ENCODE data around the gene CNTNAP5. TPM values are rescaled to one million over a fixed set of nuclear protein-coding genes. Genes with fewer than 3 reads are reported as not detected.

Gene CNTNAP5
- total RNA-seq, 1 donor from 2014 or later: not detected

GRCh38 chr2:124153713-124154112, 128.6 kb downstream of the CNTNAP5 start:
- no peak overlapping the region for H3K4me3 ChIP-seq (ENCODE audit: low read depth, low read length)
- no peaks in the 10 kb centered on the region for H3K36me3 ChIP-seq (ENCODE audit: control insufficient read depth, insufficient read depth, low read length)
- no peak for FAIRE-seq
- TF ChIP-seq CTCF (IDR thresholded peaks at IDR 0.05; ENCODE audit: insufficient read depth, low read length, severe bottlenecking): no peak
- no peak for DNase-seq (ENCODE audit: low read depth)
- no peaks in the 10 kb centered on the region for H3K27me3 ChIP-seq (ENCODE audit: control insufficient read depth, insufficient read depth, low read length)

GRCh38 chr2:124159166-124159565, 134.1 kb downstream of the CNTNAP5 start:
- no peak for TF ChIP-seq CTCF (IDR thresholded peaks at IDR 0.05; ENCODE audit: insufficient read depth, low read length, severe bottlenecking)
- no peak for DNase-seq (ENCODE audit: low read depth)
- Histone ChIP-seq H3K27me3 (ENCODE audit: control insufficient read depth, insufficient read depth, low read length) (no peaks in the 10 kb centered on the region), H3K36me3 (ENCODE audit: control insufficient read depth, insufficient read depth, low read length) (no peaks in the 10 kb centered on the region), H3K4me3 (ENCODE audit: low read depth, low read length) (no peak overlapping the region)
- FAIRE-seq: no peak

- no peaks in the 10 kb centered on the region for H3K36me3 ChIP-seq (ENCODE audit: control insufficient read depth, insufficient read depth, low read length)
- DNase-seq (ENCODE audit: low read depth) (no peak), FAIRE-seq (no peak)
- TF ChIP-seq CTCF (IDR thresholded peaks at IDR 0.05; ENCODE audit: insufficient read depth, low read length, severe bottlenecking): no peak
- no peaks in the 10 kb centered on the region for H3K27me3 ChIP-seq (ENCODE audit: control insufficient read depth, insufficient read depth, low read length)
- no peak overlapping the region for H3K4me3 ChIP-seq (ENCODE audit: low read depth, low read length)
Measured at GRCh38 chr2:124161542-124161941, 136.5 kb downstream of the CNTNAP5 start.

GRCh38 chr2:124162256-124162655, 137.2 kb downstream of the CNTNAP5 start:
- FAIRE-seq (no peak), DNase-seq (ENCODE audit: low read depth) (no peak)
- Histone ChIP-seq H3K36me3 (ENCODE audit: control insufficient read depth, insufficient read depth, low read length) (no peaks in the 10 kb centered on the region), H3K27me3 (ENCODE audit: control insufficient read depth, insufficient read depth, low read length) (no peaks in the 10 kb centered on the region), H3K4me3 (ENCODE audit: low read depth, low read length) (no peak overlapping the region)
- no peak for TF ChIP-seq CTCF (IDR thresholded peaks at IDR 0.05; ENCODE audit: insufficient read depth, low read length, severe bottlenecking)

- no peak for FAIRE-seq
- no peak for DNase-seq (ENCODE audit: low read depth)
- TF ChIP-seq CTCF (IDR thresholded peaks at IDR 0.05; ENCODE audit: insufficient read depth, low read length, severe bottlenecking): no peak
Measured at GRCh38 chr2:124163840-124164239, 138.8 kb downstream of the CNTNAP5 start.

GRCh38 chr2:124165698-124166097, 140.6 kb downstream of the CNTNAP5 start:
- no peak for TF ChIP-seq CTCF (IDR thresholded peaks at IDR 0.05; ENCODE audit: insufficient read depth, low read length, severe bottlenecking)
- FAIRE-seq (no peak), DNase-seq (ENCODE audit: low read depth) (no peak)
- Histone ChIP-seq H3K27me3 (ENCODE audit: control insufficient read depth, insufficient read depth, low read length) (no peaks in the 10 kb centered on the region), H3K4me3 (ENCODE audit: low read depth, low read length) (no peak overlapping the region), H3K36me3 (ENCODE audit: control insufficient read depth, insufficient read depth, low read length) (no peaks in the 10 kb centered on the region)

More at GRCh38 chr2:124163840-124164239, 138.8 kb downstream of the CNTNAP5 start:
- Histone ChIP-seq H3K27me3 (ENCODE audit: control insufficient read depth, insufficient read depth, low read length) (no peaks in the 10 kb centered on the region), H3K4me3 (ENCODE audit: low read depth, low read length) (no peak overlapping the region), H3K36me3 (ENCODE audit: control insufficient read depth, insufficient read depth, low read length) (no peaks in the 10 kb centered on the region)

All from bronchial epithelial cell (primary cell).